ENCODE results near the gene SLC1A4.

The SLC1A4 gene

DNA sequence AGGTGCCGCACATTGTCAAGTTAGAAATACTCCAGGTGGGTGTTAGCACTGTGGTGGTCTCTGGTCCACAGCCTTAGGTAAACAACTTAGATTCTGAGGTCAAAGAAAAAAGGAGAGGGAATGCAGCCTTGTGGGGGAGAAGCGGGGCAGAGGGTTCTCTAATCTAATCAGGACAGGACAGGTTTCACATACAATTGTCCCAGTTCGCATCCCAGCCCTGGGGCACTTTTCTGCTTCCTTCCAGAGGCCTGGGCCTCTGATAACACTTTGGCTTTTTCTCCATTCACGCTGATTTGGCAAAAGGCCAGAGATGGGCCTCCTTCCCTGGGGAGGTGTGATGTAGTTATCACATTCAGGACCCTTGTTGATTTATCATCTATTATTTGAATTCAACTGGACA is 32.5 kb downstream of the SLC1A4 start:
- no peak overlapping the region for H3K27ac ChIP-seq
- TF ChIP-seq ZFX (IDR thresholded peaks at IDR 0.05; ENCODE audit: borderline replicate concordance): no peak
- TF ChIP-seq, protein P1, sequence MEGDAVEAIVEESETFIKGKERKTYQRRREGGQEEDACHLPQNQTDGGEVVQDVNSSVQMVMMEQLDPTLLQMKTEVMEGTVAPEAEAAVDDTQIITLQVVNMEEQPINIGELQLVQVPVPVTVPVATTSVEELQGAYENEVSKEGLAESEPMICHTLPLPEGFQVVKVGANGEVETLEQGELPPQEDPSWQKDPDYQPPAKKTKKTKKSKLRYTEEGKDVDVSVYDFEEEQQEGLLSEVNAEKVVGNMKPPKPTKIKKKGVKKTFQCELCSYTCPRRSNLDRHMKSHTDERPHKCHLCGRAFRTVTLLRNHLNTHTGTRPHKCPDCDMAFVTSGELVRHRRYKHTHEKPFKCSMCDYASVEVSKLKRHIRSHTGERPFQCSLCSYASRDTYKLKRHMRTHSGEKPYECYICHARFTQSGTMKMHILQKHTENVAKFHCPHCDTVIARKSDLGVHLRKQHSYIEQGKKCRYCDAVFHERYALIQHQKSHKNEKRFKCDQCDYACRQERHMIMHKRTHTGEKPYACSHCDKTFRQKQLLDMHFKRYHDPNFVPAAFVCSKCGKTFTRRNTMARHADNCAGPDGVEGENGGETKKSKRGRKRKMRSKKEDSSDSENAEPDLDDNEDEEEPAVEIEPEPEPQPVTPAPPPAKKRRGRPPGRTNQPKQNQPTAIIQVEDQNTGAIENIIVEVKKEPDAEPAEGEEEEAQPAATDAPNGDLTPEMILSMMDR (IDR thresholded peaks at IDR 0.05): no peak

DNA sequence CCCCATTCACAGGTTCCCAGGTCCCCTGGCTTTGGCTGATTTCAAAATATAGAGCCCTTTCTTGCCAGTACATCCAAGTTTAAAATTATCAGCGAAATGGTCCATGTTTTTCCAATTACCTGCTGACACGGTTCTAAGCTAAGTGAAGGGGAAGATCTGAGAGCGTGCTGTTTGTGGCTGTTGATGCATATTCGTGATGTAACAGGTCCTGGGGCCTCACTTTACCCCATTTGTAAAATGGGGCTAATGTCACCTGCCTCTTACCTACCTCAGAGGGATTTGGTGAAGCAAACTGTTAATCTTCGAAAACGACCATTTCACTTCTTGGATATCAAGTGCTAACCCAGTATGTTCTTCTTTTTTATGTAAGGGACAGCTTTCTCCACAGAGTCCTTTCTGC is 33.0 kb downstream of the SLC1A4 start:
- TF ChIP-seq, protein P1 (IDR thresholded peaks at IDR 0.05): no peak
- TF ChIP-seq ZFX (IDR thresholded peaks at IDR 0.05; ENCODE audit: borderline replicate concordance): no peak
- no peak overlapping the region for H3K27ac ChIP-seq

DNA sequence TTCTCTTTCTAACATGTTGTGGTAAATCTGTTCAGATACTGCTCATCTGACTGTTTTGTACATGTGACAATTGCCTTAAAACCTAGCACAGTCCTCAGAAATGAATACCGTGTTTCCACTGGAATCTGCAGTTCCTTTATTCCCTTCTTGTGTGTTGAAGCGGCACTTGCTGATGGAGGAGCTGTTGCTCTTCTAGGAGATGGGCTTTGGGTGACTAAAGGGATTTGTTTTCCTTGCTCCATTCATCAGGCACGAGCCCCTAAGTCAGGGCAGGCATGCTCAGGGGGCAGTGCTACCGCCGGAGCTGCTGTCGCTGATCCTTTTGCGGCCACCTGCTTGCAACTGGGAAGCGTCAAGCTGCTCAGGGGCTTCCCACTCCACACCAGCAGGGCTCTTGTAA is 34.5 kb downstream of the SLC1A4 start:
- TF ChIP-seq, protein P1 (IDR thresholded peaks at IDR 0.05): no peak
- no peak for TF ChIP-seq ZFX (IDR thresholded peaks at IDR 0.05; ENCODE audit: borderline replicate concordance)
- H3K27ac ChIP-seq: no peak overlapping the region

DNA sequence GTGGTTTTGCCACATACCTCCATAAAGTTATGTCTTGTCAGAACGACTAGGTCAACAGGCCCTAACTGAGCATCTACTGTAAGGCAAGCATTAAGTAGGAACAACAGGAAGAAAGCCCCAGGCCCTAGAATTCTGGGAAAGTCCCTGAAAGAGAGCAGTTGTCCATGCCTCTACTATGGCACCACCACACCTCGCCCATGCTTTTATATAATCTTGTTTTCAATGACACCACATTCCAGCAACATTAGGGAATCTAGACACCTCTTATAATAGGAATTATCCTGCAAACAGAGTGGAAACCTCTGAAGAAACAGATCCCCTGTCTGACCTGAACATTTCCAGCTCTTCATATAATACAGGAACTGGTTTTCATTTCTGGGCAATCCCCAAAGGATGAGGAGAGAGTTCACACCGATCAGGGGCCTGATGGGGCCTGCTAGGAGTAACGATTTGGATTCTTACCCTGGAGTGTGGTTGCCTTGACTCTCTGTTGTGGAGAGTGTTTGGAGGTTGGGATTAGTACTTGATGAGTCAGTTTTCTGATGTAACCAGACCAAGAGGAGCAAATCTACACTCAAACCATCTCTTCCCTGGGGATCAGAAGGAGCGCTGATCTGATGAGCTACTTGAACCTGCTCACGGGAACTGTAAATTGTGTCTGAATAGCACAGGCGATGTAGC is 35.1 kb downstream of the SLC1A4 start:
- TF ChIP-seq, protein P1 (IDR thresholded peaks at IDR 0.05): no peak
- no peak for TF ChIP-seq ZFX (IDR thresholded peaks at IDR 0.05; ENCODE audit: borderline replicate concordance)
- no peak overlapping the region for H3K27ac ChIP-seq

DNA sequence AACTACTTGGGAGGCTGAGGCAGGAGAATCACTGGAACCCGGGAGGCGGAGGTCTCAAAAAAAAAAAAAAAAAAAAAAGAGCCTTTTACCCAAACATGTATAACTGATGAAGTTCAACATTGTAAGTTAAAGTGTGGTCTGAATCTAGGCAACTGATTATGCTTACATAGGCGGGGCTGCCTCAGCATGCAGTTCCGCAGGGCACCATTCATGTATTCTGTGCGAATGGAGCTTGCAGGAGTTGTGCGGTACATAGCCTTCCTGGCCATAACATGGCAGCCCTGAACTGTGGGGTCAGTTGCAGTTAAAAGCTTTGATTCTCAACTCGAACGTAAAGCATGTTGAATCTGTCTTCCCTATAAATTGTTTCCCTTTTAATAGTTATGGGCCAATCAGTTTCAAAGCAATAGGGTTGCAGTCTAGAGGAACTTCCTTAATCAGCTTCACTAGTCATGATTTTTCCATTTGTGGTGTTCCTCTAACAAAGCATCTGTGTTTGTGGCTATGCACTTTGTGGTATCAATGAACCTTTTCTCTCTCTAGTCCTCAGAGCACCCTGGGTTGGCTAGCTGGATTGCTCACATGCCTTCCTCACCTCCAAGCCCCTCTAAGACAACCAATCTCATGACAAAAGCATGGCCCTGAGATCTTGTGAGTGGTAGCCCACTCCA is 36.4 kb downstream of the SLC1A4 start:
- H3K27ac ChIP-seq: no peak overlapping the region
- TF ChIP-seq ZFX (IDR thresholded peaks at IDR 0.05; ENCODE audit: borderline replicate concordance): no peak
- TF ChIP-seq, protein P1 (IDR thresholded peaks at IDR 0.05): no peak

DNA sequence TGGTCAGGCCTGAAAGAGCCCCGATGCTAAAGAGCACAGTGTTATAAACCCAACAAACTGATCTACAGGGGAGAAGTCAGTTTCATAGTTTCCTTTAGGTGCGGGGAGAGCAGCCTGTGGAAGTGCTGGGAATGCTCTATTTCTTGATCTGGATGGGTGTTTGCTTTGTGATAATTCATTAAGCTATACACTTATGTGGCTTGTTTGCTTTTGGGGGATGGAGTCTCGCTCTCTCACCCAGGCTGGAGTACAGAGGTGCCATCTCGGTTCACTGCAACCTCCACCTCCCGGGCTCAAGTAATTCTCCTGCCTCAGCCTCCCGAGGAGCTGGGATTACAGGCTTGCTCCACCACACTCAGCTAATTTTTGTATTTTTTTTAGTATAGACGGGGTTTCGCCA is 37.0 kb downstream of the SLC1A4 start:
- no peak overlapping the region for H3K27ac ChIP-seq
- TF ChIP-seq, protein P1 (IDR thresholded peaks at IDR 0.05): no peak
- TF ChIP-seq ZFX (IDR thresholded peaks at IDR 0.05; ENCODE audit: borderline replicate concordance): no peak
